Stimulated activated CD4-positive, alpha-beta T cell treated with anti-CD3 and anti-CD28 coated beads, Interleukin-15, amount 100 ng/mL, for 1 hour (primary cell): Measurements from ENCODE around the gene SLC37A1.
"Not testable (repeated sequence)": the region's sequence is repeated elsewhere in the genome, so short reads cannot be mapped to it uniquely, and the experiment has no call there.

ENCODE experiments used
- DNase-seq, 2 donors: peaks; one replicate each; pipeline ENCODE4 v3.0.0-alpha.2; 2020; ENCODE audit warnings: low read depth in 1 of 2, low spot score in 1 of 2

Gene SLC37A1

DNA sequence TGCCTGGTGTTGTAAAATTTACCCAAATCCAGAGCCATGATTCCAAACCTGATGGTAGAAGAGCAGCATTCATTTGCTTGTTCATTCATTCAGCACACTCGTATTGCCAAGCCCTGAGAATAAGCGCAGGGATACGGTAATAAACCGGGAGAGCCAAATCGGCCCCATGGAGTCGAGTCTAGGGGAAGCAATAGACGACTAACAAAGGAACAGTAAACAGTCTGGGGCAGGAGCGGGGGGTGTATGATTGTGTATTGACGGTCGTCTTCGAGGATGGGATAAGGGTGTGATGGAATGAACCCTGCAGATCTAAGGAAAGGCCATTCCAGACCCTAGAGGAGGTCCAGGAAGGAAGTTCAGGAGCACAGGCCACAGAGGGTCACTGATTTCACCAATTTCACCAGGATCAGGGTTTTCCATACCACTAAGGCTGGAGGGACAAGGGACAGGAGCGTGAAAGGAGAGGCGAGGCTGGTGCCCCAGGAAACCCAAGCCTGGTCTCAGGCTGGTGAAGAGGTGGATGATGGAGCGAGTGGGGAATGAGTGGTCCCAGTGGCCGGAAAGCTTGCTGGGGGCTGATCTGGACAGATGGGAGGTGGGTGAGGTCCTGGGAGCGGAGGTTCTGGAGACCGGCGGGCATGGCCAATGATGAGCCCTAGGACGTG, 78.6 kb downstream of the SLC37A1 start:
- DNase-seq = no peak

DNA sequence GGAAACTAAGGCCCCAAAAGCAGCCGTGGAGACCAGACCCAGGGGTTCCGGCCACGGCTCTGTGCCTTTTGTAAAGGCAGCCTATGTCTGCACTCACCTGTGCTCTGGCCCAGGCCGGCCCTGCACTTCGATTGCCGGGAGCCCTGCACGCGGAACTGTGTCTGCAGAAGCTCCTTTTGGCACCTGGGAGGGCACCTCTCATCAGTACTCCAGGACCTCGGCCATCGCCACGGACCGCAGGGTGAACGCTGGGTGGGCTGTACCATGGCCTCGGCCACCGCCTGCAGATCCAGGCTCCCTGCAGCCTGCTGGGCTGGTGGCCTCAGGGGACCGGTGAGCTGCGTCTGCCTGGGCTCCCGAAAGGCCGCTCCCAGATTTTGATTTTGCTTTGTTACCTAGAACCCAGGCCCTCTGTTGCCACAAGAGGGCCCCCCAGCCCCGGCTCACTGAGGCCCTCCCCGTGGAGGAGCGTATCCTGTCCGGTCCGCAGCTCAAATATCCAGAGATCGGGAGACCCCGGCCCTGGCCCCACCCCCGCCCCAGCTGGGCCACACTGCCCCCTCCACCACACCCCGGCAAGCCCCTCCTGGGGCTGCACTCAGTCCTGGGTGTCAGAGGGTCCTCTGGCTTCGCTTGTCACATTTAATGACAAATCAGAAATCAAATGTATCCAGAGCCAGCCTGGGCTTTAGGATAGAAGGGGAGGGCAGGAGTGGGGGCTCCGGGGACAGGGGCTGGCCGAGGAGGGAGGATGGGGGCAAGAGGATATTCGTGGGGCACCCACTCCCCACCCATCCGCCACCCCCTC, 79.6 kb downstream of the SLC37A1 start:
- peak; percentile 40 to 62 for DNase-seq

DNA sequence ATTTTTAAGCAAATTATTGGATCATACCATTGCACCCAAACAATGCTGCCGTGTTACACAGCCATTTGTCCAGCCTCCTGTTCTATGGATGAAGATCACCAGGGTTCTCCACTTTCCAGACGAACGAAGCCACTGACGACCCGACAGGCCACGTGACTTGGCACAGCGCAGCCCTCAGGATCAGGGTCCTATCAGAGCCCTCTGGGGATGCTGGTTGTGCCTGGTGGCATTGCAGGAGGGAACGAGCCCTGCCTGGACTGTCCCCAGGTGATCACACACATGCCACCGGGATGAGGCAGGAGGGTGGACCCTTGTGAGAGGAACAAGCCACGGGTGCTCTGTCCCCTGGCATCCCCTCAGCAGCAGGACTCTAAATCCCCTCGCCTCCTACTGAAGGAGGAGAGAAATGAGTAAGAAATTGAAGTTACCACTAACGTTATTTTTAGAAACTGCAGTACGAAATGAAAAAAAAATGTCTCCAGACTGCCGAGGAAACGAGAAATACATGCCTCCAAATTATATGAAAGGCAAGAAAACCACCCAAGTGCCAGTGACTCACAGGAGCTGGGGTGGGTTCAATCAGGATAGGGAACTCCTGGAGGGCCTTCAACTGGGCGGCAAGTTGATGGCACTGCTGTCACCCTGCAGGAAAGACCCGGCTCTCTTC, 81.1 kb downstream of the SLC37A1 start:
- DNase-seq = no peak

DNA sequence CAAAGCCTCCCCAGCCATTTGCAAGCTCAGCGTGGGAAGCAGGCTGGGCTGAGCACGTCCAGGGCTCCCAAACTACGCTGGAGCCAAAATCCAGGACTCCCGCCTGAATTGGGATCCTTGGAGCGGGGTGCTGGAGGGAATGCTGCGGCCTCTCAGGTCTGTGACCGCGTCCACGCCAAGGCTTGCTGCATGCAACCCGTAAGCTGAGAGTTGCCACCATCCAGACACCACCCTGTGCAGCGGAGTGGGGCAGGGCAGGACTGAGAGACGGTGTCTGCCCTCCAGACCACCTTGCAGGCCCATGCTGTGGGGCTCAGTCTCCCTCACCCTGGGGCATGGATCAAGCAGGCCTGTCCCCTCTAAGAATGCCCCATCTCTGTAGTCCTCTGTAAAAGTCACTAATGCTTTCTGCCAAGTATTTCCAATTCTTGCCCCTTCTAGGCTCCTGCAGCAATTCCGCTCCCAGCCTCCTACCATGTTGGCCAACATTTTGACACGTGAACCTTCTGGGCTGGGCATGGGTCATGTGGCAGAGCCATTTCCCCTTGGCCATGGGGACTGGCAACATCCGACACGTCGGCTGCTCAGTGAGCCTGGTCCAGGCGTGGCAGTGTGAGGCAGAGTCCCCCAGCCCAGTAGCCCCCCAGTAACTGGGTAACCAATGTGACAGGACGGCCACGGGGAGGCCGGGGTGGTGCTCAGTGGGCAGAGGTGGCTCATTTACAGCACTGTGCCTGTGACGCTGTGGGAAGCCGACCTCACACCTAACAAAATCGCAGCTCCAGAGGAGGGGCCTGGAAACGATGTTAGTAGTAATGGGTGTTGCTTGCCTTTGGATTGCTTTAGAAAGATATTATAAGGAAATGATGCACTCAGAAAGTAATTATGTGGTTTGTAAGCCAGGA, 81.9 kb downstream of the SLC37A1 start:
- DNase-seq = no peak

DNA sequence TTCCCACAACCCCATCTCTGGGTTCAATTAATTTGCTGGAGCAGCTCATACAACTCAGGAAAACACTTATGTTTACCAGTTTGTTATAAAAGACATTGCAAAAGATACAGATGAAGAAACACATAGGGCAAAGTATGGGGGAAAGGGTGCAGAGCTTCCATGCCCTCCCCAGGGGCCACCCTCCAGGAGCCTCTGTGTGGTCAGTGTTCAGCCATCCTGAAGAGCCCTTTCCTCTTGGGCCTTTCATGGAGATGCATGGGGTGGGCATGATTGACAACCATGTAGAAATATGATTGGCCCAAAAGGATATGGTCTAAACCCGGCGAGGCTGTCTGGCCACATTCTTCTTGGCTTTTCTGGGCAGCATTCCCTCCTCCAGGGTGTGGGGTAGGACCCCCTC, 83.0 kb downstream of the SLC37A1 start:
- DNase-seq = no peak

DNA sequence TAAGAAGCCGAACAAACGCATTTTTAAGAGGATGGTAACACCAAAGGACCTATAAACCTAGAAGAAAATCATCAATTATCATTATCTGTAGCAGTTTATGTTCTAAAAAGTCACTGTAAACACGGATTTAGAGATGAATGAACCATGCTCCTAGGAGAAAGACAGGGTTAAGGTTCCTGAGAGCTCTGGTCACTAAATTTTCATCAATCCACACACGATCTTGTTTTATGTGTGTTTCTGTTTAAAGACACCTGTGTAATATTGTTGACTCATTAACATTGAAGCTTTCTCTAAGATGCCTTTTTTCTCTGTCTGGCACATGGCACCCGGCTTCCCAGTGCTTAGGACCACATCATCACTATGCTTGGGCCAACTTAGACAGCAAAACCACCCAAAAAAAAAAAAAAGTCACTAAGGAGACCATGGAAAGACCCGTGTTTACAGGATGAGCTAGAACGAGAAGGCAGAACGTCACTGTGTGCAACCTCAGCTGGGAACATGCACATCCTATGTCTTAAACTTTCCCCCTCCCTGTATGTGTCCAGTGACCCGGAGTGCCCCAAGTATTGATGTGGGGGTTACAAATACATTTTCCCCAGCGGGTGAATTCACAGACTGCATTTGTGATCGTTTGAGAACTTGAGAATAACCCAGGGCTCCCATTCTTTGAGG, 84.0 kb downstream of the SLC37A1 start:
- no peak for DNase-seq

DNA sequence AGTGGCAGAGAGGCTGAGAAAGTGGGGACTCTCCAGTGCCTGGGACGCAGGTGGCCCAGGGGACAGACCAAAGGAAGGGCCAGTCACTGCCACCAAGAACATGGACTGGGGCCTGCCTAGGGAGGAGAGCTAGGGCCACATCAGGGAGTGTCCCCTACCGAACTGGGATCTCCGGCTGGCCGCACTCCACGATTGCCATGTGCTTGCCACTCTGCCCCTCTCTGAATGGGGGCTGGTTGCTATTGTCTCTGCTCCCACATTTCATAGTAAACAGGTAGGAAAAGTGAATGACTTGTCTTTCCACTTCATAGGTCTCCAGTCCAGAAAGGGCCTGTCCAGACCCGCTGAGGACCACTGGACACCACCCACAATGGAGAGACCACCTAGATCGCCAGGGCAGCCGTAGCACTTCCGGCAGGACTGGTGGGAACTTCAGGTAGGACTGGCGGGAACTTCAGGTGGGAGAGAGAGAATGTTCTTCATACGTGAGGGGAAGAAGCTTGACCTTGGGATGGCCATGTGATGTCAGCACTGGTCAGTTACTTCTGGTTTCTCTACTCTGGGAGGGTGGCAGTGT, 84.6 kb downstream of the SLC37A1 start:
- no peak for DNase-seq

DNA sequence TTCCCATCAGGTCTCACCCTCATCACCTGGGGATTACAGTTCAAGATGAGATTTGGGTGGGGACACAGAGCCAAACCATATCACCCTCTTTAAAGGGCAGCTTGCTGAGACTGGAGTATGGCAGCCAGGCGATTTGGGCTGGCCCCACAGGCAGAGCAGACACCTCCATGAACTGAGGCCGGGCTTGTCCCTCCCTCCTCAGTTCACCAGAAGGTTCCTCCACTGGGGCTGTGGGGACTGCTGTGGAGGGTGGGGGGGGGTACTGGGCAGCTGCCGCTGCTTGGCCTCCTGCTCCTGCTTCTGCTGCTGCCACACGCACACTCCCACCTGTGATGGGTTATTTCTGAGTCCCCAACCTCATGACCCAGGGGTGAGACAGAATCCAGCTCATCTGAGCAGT, 85.8 kb downstream of the SLC37A1 start:
- no peak for DNase-seq

DNA sequence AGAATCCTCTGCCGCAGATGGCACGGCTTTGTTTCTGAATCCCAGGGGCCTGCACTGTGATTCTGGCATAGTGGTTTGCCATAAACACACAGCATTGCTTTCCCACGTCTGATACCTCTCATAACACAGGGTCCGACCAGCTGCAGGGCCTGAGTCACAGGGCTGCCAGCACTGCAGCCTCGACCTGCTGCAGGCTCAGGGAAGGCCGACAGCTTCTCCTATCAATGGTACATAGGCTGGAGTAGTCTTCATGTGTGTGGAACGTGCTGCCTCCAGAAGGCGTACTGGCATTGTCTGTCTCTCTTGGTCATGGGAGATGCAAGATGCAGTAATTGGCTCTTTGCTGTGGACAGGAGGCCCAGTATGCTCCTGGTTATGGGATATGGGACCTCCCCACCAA, 86.3 kb downstream of the SLC37A1 start:
- DNase-seq = no peak

DNA sequence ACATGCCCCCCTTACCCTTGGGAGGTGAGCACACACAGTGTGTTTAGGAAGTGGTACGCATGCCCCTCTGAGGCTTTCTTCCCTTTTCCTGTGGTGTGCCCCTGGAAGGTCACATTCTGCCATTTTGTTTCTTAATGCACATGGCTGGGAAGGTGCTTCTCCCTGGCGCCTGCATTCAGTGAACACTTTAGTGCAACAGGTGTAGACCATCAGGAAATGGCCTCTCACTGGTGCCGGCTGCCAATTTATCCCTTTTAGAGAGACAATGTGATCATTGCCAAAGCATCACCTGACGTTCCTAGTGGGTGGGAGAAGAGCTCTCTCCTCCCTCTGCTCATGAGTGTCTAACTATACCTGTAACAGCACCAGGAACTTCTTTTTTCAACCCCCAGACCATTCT, 88.0 kb downstream of the SLC37A1 start:
- DNase-seq = no peak

DNA sequence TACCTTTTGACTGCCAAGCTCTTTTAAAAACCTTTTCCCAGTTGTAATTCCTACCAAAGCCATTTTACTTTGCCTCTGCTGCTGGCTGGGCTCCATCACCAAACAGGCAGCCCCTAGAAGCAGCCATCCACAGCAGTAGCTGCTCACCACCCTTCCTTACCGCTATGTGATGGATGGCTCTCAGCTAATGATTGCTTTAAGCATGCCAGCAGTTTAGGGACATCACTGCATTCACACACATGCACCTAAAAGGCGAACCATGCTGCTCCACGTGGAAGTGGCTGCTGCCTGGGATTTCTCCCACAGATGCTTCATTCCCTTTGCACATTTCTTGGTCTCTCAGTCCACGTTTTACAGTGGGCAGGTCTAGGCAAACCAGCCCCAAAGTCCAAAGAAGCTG, 93.5 kb downstream of the SLC37A1 start:
- no peak for DNase-seq

DNA sequence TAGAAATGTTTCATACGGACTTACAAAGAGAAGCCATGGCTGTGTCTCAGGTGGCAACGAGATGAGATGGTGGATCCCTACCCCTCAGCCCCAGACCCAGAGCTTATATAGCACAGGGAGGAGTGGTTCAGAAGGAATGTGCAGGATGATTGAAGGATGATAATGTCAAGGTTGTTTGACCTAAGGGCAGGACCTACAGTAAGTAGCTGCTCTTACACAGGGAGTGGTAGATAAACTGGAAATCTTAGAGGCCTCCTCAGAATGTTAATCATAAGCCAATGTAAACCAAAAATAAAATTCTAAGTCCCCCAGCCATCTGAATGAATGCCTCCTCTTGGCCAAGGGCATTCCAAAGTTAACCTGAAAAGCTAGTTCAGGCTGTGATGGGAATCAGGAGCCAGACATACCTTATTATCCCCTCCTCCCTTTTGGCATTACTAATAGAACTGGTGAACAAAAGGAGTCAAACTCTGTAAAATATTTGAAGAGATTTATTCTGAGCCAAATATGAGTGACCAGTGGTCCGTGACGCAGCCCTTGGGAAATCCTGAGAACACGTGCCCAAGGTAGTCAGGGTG, 94.0 kb downstream of the SLC37A1 start:
- DNase-seq = no peak

DNA sequence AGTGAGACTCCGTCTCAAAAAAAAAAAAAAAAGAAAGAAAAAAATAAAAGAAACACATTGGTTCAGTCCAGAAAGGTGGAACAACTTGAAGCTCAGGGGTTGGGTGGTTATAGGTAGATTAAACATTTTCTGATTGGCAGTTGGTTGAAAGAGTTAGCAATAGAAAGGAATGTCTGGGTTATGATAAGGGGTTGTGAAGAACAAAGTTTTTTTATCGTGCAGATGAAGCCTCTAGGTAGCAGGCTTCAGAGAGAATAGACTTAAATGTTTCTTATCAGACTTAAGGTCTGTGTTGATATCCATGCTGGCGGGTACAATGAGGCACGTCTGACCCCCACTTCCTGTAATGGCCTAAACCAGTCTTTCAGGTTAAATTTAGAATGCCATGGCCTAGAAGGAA, 94.8 kb downstream of the SLC37A1 start:
- no peak for DNase-seq

DNA sequence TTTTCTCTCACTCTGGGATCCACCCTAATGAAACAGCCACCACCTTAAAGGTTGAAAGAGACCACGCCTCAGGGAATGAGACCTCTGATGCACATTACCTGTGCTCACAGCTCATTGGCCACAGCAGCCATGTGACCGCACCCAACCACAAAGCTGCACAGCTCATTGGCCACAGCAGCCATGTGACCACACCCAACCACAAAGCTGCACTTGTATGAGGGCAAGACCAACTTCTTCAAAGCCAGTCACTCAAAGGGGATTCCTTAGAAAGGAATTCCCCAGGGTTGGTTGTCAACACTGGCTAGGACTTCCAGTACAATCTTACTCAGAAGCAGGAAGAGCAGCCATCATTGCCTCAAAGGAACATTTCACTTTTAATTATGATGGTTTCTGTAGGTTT, 96.2 kb downstream of the SLC37A1 start:
- DNase-seq = no peak

DNA sequence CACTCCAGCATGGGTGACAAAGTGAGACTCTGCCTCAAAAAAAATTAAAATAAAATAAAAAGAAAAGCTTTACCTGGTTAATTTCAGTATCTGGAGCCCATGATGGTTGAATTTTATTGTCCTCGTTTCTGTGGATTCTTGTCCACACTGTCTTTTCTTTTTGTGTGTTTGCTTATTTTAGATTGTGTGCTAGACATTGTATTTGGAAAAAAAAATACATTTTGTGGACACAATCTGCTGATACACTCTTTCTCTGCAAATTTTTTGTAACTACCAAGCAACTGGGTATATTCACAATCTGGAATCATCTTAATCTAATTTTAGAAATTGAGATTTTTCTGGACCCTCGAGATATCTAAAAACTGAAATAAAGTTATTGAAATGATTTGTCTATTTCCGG, 98.2 kb downstream of the SLC37A1 start:
- no peak for DNase-seq

DNA sequence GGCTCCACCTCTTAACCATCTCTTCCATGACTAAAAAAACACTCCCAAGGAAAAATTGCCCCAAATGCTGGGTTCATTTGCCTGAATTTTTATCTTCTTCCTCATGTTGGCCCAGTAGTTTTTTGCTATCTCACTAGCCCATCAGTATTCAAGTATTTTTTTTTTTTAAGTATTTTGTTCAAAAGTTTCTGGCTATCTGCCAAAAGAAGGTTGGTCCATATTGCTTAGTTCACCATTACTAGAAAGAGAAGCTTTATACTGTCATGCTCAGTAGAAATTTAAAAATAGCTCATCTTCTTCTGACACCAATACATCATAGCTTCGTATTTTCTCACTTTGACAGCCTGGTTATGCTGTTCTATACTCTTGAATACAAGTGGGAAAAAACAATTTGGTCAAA, 98.7 kb downstream of the SLC37A1 start:
- DNase-seq = no peak

DNA sequence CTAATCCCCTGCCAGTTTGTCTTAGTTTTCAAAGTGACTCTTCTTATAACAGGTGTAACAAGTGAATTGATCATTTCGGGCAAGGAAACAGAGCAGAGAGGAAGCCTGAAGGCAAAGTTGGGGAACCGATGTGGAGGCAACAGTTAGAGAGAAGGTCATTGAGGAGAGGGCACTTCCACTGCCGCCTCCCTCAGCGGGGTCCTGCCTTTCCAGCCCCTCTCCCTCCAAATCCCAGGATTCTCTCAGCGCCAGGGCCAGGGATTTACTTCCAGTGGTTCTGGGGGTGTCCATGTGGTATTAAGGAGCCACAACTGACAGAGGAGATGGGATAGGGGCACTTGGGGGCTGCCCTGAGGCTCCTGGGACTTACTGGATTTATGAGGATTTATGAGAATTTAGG, 100.1 kb downstream of the SLC37A1 start:
- DNase-seq = no peak

DNA sequence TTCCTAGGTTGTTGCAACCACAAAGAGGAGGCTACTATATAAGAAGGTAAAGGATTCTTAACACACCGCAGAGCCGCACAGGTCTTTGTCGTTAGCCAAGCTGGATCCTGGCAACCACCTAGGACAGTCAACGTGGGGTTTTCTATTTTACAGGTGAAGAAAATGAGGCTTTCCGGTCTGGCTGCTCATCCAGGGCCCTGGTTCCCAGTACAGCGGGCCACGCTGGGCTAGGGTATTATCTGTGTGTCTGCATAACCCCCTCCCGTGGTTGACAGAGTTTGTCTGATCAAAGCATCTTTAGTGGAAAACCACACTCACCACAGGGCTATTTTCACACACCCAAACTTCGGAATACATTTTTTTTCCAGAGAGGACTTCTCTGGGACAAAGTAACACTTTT, 100.7 kb downstream of the SLC37A1 start:
- no peak for DNase-seq

DNA sequence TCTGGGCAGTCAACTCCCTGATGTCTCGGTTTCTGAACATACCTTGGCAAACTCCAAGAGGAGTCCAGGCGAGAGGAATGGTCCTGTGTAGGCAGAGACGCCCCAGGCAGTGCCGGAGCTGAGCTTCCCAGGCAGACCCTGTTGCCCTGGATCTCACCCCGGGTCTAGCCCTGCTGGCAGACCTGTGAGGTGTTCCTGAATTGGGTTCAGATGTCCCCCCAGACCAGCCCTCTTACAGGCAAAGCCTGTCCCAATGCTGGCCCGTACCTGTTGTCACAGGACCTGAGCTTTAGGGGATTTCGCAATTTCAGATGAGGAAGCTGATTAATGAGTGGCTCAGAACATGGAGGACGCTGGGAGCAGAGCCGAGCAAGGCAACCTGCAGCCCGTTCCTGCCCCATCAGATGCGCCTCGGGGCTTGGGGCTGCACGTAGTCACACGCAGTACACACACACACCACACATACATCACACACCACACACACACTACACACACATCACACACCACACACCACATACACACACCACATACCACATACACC, 101.2 kb downstream of the SLC37A1 start:
- DNase-seq = peak in 1 of 2 donors; percentile 24

DNA sequence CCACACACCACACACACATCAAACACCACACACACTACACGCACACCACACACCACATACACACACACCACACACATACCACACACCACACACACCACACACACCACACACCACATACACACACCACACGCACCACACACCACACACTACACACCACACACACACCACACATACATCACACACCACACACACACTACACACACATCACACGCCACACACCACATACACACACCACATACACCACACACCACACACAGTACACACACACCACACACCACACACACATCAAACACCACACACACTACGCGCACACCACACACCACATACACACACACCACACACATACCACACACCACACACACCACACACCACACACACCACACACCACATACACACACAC, 101.7 kb downstream of the SLC37A1 start:
- not testable (repeated sequence) for DNase-seq
